Stimulated activated naive CD4-positive, alpha-beta T cell treated with Interleukin-2 at 50 U/mL for 16 hours (primary cell): ENCODE data around the gene RELN.

Experiments
- DNase-seq: peaks from one replicate; lab custom pipeline; 2025; lab: John Stamatoyannopoulos, UW

The RELN gene

DNA sequence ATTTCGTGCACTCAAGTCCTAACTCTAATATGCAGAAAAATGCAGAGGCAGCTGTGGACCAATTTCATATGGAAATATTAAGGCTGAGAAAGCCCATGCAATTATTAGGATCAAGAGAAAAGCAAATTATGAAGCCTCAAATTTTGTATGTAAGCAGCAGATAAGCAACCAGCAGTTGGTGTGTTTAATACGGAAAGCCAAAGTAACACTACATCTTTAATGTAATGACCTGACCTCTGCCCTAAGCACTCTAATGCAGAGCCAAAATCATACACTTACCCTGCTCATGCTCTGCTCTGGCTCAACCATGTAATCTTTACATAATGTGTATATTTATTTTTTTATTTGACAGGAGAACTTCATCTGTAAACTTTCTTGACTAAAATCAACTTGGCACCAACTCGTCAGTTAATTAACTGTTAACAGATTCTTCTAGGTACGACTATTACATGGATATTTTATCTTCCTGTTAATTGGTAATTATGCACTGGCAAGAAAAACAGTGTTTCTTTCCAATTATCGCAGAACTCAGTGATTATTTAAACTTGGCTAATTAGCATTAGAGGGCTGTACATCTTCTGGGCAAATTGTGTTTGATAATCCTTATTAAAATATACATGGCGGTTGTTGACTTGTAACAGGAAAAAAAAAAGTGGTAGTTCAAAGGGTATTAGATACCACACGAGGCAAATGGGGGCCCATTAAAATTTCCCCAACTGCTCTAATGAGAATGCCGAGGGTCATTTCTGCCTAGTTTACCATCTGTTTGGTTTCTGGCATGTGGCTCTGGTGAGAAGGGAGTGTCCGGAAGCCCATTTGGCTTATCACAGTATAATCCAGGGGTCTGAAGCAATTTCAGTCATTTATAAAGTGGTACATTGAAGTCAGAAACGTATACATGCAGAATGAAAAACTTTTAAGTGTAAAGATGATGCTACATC lies 94.5 kb downstream of the RELN start:
- DNase-seq: no peak

DNA sequence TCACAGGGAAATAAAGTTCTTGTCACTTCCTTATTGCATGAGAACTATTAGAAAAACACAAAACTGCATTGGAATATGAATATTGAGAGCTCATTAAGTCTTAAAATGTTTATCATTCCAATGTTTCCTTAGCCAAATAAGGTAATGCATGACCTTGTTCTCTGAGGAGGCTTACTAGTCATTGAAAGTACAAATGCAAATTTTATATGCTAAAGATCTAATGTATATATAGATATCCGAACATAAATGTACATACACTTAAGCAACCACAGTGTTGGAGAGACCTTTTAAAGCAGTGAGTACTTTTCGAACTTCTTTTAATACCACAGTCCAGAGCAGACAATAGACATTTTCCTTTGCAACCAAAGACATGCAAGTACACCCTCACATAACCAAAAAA lies 96.1 kb downstream of the RELN start:
- no peak for DNase-seq

DNA sequence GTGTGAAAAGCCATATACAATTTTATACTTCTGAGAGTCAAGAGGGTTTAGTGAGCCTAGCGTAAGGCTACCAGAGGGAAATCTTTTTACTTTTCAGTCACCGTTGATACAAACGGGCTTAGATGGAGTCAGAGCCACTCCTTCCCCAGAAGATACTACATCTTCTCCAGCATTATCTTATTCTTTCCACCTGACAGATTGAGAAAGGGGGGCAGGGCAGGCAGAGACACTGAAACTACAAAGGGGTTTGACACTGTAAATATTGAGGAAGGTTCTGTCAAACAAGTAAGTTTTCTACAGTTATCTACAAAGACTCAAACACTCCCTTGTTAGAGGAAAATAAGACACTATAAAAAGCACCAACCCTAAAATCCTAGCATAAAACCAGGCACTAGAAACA lies 100.0 kb downstream of the RELN start:
- no peak for DNase-seq

DNA sequence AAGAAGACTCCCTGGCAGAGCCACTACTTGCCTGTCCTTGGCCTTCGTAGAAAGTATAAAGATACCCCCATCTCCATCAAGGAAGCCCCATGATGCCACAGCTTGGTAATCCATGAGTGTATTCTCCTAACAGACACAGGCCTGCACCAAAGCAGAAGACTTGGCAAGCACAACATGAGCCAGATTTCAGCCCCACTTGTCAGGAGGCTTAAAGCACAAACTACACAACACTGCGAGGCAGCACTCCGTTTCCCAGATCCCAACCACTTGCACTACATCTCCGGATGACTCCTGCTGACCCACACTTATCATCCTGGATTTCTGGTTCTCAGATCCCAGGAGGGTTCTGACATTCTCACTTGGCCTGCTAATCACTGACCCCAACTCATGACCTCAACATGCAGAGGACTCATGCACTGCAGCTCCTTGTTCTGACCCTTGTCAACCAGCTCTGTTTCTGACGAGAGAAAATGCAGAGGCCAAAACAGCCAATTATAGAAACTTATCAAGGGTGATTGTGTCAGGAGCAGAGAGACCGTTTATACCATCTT lies 100.8 kb downstream of the RELN start:
- DNase-seq: no peak

DNA sequence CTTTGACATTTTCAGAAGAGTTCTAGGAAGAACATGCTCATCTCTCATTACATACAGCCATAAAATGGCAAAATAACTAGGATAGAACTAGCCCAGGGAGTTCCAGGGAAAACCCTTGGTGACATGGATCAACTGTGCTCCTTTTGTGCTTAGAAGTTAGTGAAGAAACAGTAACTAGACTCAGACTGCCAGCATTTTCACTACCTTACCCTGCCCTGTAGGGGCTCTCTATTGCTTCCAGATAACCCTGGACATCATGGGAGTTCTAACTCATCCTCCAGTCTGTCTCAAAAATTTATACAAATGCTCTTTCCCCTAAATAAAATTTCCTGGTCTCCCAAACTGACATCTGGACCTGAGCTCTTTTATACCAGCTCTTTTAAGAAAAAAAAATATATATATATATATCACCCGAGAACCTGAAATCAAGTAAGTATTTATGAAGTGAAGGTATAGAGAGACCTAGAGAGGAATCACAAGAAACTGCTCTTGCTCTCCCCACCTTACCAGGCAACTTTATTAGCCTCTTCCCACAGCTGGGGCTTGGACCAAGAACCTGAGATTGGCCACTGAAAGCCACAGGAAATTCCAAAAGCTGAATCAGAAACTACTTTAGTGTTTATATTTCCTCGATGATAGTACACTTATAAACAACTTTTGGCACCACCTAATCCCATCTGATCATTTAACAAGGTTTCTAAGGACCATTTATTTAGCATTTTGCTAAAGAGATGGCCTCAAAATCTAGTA lies 101.4 kb downstream of the RELN start:
- no peak for DNase-seq

DNA sequence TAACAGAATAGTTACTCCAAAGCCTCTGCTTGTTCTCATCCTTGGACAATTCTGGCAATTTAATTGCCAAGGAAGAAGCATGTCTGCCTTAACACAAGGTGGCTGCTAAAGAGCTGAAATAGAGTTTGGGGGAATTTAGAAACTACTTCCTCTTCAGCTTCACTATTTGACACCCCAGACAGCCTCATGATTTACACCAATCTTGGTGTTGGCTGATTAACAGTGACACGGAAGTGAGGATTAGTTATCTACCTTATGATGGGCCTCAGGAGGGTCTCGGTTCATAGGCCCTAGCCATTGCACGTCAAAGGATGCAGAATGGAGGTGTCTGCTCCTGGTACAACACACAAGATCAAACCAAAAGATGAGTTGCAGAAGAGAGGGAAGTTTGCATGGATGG lies 102.4 kb downstream of the RELN start:
- no peak for DNase-seq

DNA sequence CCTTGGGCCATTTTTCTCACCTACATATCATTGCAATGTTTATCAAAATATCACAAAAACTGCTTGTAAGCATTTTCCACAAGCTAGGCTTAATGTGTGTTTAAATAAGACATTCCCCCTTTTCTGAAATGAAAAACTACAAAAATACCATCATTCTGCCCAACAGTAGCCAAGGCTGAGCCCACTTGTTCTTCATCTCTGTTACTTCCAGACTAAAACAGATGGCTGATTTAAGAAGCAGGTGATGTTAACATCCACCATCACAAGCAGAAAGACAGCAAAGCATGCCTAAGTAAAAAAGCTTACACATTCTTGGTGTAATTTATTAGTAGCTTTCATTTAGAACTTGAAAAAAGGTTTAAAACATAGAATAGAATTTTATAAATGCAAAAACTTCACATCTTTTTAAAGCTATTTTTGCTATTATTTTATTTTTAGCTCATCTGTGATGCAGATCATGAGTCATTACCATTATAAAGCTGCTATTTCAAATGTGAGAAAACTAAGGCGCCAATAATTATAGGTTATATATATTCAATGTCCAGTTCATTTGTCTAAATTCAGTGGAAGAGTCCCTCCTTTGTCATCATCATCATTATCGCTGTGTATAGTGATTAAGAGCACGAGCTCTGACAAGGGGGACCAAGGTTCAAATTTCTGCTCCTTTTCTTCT lies 109.4 kb downstream of the RELN start:
- no peak for DNase-seq

DNA sequence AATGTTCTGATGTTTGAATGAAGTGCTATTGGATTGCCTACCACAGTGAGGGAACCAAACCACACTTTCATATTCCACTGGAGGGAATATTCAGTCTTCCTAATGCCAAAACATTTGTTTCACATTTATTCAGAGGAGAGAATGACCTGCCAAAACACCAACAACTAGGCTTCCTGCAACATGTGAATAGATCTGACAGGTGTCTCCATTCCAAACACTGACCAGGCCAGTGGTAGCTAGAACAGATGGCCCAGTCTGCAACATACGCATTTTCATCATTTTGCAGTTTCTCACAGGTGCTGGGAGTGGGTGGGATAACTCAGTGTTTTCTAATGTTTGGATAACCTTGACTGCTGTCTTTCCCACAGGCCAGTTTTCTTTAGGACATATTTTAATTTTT lies 110.0 kb downstream of the RELN start:
- no peak for DNase-seq

DNA sequence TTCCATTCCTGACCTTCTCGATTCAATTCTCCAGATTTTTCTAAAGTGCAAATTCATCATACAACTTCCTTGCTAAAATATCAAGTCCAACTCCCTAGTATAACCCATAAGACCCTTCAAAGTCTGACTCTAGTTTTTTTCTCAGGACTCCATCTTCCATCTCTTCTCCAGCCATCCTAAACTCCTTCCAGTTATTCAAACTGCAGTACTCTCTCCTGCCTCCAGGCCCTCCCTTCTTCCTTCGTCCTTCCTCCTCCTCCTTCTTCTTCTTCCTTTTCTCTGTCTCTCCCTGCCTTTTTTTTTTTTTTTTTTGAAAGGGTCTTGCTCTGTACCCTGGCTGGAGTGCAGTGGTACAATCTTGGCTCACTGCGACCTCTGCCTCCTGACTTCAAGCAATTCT lies 111.9 kb downstream of the RELN start:
- DNase-seq: no peak

DNA sequence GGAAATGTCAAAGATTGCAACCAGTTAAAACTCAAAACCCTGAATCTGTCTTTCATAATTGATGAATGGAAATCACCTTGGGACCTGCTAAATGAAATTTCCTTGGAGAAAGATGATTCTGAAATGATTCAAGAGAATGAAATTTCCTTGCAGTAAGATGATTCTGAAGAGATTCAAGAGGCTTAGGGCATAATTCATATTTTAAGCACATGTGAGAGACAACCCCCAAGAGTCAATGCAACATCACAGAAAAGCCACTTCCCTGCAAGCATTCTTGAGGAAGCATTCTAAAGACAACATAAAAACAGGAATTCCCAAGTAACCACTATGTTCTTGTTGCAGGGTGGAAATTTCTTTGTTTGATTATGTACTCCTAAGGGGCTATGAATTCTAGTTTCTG lies 113.7 kb downstream of the RELN start:
- DNase-seq: no peak

DNA sequence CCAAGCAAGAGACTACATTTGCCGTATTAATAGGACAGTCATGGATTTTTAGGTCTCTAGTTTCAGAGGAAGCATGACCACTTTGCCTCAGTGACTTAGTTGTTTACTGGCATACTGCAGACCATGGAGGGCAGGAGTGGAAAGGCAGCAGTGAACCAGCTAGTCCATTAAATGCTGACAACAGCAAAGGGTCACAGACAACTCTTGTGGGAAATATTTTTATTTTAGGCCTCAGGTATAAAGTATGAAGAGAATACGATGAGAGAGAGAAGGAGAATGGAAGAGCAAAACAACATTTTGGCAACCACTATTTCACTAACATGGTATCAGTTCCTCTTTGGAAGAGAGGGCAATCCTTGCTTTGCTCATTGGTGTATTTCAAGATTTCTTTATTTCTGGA lies 118.0 kb downstream of the RELN start:
- no peak for DNase-seq

DNA sequence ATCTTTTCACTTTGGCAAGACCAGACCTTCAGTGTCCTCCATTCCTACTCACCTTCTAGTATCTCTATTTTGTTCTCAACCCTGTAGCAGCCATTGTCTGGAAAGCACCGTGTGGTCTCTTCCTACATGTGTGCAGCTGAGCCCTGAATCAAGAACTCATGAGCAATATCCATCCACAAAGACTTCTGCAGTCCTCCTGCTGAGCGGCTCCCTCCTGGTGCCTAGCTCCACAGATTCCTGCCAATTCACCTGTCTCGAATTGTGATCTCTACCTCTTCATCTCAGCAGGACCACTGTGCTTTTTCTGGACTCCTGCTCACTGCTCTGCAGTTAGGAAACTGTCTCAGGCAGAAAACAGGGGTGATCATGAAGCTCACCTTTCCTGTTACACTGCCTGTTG lies 118.8 kb downstream of the RELN start:
- DNase-seq: no peak

DNA sequence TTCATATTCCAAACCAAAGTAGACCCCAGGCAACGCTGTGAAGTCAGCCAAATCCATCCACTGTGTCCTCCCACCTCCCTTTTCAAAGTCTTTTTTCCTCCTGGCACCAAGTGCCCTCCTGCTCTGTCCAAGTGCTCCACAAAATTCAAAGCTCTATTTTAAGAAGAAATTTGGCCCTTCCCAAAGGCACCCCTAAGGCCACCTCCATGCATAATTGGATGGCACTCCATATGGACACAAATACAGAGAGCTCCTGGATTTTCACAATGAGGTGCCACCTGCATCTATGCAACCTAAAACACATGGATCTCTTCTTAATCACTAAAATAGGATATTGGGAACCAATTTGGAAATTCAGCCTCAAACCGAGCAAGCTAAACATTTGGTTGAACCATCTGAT lies 121.6 kb downstream of the RELN start:
- DNase-seq: no peak

DNA sequence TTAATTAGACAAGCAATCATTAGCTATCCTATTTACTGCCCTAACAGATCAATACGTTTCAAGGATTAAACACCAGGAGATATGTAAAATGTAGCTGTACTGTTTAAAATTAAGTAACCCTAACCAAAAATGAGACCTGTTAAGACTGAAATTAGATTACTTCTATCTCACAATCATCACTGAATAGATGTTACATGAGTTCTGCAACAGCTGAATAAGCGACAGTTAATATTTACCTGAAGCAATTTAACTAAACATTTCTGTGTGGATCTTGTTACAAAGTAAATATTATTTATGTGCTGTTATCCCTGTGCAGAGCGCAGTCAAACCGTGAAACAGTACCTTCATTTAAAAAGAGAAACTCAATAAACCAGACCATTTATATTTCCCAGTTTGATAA lies 122.5 kb downstream of the RELN start:
- DNase-seq: no peak

DNA sequence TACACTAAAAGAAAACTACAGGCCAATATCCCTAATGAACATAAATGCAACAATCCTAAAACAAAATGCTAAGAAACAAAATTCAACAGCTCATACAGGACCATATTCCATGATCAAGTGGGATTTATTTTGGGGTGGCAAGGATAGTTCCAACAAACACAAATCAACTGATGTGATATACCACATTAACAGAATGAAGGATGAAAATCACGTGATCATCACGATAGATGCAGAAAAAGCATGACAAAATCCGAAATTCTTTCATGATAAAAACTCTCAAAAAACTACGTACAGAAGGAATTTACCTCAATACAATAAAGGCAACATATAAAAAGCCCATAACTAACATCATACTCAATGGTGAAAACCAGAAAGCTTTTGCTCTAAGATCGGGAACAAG lies 124.0 kb downstream of the RELN start:
- no peak for DNase-seq

DNA sequence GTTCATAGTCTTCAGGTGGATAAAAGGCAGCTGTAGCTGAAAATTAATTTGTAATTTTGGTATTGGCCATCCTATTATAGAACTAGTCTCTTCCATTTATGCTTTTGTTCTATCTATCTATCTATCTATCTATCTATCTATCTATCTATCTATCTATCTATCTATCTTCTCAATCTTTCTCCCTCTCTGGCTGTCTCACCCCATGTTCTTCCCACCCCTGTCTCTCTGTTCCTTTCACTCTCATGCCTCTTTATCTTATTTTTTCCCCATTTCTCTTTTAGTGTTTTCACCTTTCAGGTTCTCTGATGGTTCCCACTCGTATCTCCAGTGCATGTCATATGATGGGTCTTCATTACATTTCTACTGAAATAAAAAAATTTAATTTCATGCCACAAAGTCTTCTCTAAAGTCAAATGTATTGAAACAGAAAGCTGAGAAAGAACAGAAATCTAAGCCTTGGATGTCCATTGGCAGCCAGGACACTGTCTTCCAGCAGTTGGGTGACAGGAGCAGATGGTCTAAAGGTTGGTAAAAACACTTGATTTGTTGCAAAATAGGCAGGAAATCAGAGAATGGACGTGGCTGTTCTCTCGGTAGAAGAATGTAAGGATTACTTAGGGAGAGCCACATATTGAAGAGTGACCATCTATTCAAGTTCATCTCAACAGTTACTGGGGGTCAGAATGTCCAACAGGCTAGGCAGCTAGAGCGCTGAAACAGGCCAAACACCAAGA lies 127.0 kb downstream of the RELN start:
- no peak for DNase-seq

DNA sequence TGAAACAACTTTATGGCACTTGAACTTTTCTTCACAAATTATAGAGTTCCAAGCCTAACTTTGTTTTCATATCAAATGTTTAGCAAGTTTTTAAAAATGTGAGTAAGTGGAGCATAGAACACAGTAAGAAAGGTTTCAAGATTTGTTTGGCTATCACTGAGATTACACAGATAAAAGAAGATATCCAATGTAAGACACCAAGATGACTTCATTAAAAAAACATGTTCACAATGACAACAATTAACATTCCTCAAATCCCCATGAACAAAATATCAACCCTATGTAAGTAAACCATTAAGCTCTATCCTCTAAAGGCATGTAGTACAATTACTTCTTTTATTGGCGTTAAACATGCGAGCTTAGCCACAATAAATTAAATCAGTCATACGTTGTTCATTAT lies 129.7 kb downstream of the RELN start:
- DNase-seq: no peak

DNA sequence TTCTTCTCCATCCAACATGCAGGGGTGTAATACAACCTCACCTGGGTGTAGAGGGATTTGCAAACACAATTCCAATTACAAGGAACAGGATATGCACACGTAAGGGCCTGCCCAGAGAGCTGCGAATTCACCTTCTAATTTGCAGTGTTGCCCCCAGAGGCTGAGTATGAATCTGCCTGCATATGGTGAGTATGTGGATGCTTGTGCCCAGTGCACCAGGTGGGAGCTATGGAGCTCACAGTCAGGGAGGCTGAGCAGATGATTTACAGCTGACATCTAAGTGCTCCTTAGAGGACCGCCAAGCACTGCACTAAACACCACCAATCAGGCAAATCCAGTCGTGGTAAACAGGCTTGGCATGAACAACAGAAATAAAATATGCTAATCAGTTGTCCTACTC lies 132.0 kb downstream of the RELN start:
- no peak for DNase-seq

DNA sequence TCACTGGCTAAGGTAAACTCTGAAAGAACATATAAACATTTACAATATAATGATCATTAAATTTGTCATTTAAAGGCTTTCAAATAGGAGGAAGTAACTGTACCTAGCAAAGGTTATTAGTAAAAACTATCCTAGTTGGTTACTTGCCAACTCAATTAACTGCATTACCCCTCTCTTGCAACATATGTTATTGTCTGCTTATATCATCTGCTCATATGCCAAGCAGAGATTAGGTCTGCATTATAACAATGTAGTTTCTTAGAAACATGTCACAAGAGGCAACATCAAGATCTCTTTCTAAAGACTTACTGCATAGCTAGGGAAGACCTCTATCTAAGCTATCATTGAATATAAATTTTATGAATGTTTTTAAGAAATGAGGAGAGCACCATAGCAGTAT lies 132.5 kb downstream of the RELN start:
- DNase-seq: no peak

DNA sequence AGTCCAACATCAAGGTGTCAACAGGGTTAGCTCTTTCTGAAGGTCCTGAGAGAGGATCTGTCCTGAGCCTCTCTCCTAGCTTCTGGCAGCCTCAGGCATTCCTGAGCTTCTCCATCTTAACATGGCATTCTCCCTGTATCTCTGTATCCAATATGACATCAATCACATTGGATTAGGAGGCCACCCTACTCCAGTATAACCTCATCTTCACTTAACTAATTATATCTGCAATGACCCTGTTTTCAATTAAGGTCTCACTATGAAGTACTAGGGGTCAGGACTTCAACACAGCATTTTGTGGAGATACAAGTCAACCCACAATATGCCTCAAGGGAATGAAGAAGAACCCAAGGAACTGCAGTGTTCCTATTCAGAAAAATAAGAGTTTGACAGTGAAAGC lies 133.8 kb downstream of the RELN start:
- DNase-seq: no peak

DNA sequence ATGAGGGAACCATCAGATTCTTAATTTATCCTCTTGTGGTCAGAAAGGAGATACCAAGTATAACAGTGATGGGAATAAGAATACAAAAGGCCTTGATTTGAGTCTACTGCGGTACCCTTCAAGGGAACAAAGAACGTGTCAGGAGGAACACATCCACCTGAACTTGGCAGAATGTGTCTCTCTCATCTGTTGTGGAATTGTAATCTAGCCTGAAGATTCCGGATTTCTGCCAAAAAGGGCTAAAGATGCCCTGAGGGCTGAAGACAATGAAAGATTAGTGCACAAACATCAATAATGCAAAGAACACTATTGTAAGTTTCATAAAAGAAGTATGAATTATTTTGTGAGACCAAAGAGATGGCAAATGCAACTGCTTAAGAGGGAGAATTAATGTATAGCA lies 134.8 kb downstream of the RELN start:
- no peak for DNase-seq

DNA sequence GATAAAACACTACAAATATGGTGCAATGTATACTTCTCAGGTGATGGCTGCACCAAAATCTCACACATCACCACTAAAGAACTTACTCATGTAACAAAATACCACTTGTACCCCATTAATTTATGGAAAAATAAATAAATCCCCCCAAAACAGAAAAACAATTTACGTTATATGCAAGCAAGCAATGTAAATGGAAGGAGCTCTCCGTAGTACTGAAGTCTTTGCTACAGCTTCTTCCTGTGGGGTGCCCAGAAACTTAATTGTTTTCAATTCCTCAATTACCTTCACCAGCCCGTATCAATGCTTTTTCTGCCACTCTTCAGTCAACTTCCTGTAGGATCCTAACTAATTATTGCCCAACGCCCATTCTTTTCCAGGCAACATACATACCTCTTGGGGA lies 138.1 kb downstream of the RELN start:
- DNase-seq: no peak
